ENCODE results near the gene THBD. TPM values are rescaled to one million over a fixed set of nuclear protein-coding genes. Genes with fewer than 3 reads are reported as not detected.

Gene THBD
- total RNA-seq, 1 experiment from 2014 or later = 3.1 TPM

DNA sequence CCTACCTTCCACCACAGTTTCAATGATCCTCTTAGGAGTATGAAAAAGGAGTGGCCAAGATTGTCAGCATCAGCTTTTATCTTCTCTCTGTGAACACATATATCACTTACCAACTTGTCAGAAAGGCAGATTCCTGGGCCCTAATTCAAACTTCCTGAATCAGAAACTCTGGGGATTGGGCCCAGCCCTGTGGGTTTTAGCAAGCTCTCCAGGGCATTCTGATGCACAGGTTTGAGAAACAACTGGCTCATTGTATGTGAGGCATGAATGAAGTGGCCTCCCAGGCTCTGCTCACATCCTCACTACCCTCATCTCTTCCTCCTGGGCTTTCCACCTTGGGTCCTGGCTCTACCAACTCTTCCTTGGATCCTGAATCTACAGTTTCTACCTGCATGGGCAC lies 13.2 kb upstream of the THBD start:
- ChIA-PET CTCF (interaction anchor here (0.6 kb wide), 1 partner anchor 227 kb away, joined by 4 read pairs; no protein-coding TSS in a partner anchor), POLR2A (ENCODE audit: unreplicated experiment) (no interaction called here)
- H3K4me1 ChIP-seq (ENCODE audit: insufficient read depth, low read length) = 0 out of 2 replicates have a peak, but pooled peaks cover 4% of the 10 kb centered on the region
- peaks cover 23% of the 10 kb centered on the region for H3K27me3 ChIP-seq (ENCODE audit: low read length)
- no TSS peak for BruUV-seq (replicated peaks)
- DNase-seq (no peak), ATAC-seq (no peak)
- no peak overlapping the region for H3K4me3 ChIP-seq (ENCODE audit: low read length)
- no peaks in the 10 kb centered on the region for H4K20me1 ChIP-seq (ENCODE audit: low read length)
- H3K79me2 ChIP-seq (ENCODE audit: low read length) = no peaks in the 10 kb centered on the region
- no peaks in the 10 kb centered on the region for H3K9me3 ChIP-seq (ENCODE audit: low read length)
- no peaks in the 10 kb centered on the region for H3K9me2 ChIP-seq (replicated peaks; ENCODE audit: low read length)
- H2AFZ ChIP-seq (ENCODE audit: low read length) = no peak overlapping the region
- intact Hi-C loops (cut with micrococcal nuclease) = no loop called here
- no peak overlapping the region for H3K27ac ChIP-seq (ENCODE audit: low read length)
- no peak for TF ChIP-seq EZH2 (IDR thresholded peaks at IDR 0.05; ENCODE audit: low read length, unreplicated experiment)
- TF ChIP-seq EZH2phosphoT487 (IDR thresholded peaks at IDR 0.05; ENCODE audit: borderline replicate concordance, low read length) = no peak
- TF ChIP-seq, protein P1, sequence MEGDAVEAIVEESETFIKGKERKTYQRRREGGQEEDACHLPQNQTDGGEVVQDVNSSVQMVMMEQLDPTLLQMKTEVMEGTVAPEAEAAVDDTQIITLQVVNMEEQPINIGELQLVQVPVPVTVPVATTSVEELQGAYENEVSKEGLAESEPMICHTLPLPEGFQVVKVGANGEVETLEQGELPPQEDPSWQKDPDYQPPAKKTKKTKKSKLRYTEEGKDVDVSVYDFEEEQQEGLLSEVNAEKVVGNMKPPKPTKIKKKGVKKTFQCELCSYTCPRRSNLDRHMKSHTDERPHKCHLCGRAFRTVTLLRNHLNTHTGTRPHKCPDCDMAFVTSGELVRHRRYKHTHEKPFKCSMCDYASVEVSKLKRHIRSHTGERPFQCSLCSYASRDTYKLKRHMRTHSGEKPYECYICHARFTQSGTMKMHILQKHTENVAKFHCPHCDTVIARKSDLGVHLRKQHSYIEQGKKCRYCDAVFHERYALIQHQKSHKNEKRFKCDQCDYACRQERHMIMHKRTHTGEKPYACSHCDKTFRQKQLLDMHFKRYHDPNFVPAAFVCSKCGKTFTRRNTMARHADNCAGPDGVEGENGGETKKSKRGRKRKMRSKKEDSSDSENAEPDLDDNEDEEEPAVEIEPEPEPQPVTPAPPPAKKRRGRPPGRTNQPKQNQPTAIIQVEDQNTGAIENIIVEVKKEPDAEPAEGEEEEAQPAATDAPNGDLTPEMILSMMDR (conservative IDR thresholded peaks at IDR 0.05; ENCODE audit: low read depth, low read length) = no peak
- no peaks in the 10 kb centered on the region for H3K36me3 ChIP-seq (ENCODE audit: low read depth, low read length)
- no peak overlapping the region for H3K4me2 ChIP-seq (ENCODE audit: low read length)
- no peak overlapping the region for H3K9ac ChIP-seq (ENCODE audit: low read length)
- H3F3A ChIP-seq (ENCODE audit: low read length, unreplicated experiment) = no peaks in the 10 kb centered on the region

DNA sequence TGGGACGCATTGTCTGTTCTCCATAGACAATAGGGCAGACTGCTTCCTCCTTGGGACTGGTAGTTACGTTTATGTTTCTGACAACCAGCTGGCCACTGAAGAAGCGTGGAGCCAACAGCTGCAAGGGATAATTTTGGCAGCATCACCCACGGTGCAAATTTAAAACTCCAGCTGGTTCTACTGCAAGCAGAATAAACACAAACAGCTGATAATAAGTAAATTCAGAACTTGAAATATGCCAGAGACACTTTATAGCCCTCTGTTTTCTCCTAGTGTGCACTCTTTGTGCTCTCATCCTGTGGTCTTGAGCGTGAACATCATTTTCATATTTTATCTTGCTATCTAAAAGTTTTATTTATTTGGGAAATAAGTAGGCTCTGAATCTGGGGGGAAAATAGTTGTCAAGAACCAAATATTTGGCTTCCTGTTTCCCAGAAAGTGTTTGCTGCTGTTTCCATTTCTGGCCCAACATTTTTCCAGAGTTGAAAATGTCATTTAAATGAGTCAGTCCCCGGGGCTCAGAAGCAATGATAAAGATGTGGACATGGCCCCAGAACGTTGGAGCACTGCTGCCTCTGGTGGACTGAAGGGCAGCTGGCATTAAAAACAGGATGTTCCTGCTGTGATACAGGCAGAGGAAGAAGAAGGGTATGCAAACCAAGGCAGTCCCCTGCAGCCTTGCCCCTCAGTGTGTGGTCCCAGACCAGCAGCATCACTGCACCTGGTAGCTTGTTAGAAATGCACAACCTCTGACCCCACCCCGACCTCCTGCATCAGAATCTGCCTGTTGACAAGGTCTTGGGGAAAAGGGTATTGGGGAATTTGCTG lies 12.5 kb upstream of the THBD start:
- no peak overlapping the region for H3K27ac ChIP-seq (ENCODE audit: low read length)
- ATAC-seq (no peak), DNase-seq (peak; percentile 73)
- H3K9me2 ChIP-seq (replicated peaks; ENCODE audit: low read length) = no peaks in the 10 kb centered on the region
- H3K79me2 ChIP-seq (ENCODE audit: low read length) = no peaks in the 10 kb centered on the region
- no peaks in the 10 kb centered on the region for H3K36me3 ChIP-seq (ENCODE audit: low read depth, low read length)
- no peaks in the 10 kb centered on the region for H4K20me1 ChIP-seq (ENCODE audit: low read length)
- no peak overlapping the region for H2AFZ ChIP-seq (ENCODE audit: low read length)
- H3K9ac ChIP-seq (ENCODE audit: low read length) = no peak overlapping the region
- no peaks in the 10 kb centered on the region for H3K9me3 ChIP-seq (ENCODE audit: low read length)
- ChIA-PET CTCF (no interaction called here), POLR2A (ENCODE audit: unreplicated experiment) (no interaction called here)
- intact Hi-C loops (cut with micrococcal nuclease) = no loop called here
- H3K4me1 ChIP-seq (ENCODE audit: insufficient read depth, low read length) = 0 out of 2 replicates have a peak, but pooled peaks cover 4% of the 10 kb centered on the region
- no peak overlapping the region for H3K4me3 ChIP-seq (ENCODE audit: low read length)
- H3K4me2 ChIP-seq (ENCODE audit: low read length) = no peak overlapping the region
- H3F3A ChIP-seq (ENCODE audit: low read length, unreplicated experiment) = no peaks in the 10 kb centered on the region
- TF ChIP-seq EZH2phosphoT487 (IDR thresholded peaks at IDR 0.05; ENCODE audit: borderline replicate concordance, low read length) = no peak
- TF ChIP-seq, protein P1 (conservative IDR thresholded peaks at IDR 0.05; ENCODE audit: low read depth, low read length) = peak; percentile 73
- no peak for TF ChIP-seq EZH2 (IDR thresholded peaks at IDR 0.05; ENCODE audit: low read length, unreplicated experiment)
- H3K27me3 ChIP-seq (ENCODE audit: low read length) = peaks cover 23% of the 10 kb centered on the region
- no TSS peak for BruUV-seq (replicated peaks)

DNA sequence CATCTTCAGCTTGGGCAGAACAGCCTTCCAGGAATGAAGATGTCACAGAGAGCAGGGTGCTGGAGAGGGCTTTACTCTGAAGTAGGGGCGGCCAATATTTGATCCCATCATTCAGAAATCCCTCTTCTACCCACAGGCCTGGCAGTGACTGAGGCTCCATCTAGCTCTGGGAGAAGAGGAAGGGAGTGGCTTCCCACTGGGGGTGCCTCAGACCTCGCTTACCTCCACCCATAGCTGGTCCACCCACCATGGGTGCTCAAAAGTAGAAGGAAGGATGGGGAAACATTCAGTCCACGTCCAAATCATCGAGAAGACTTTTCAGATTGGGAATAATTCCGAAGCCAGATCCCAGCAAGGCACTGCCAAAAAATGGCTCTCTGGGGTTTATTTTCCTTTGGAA lies 11.8 kb upstream of the THBD start:
- Histone ChIP-seq H3K36me3 (ENCODE audit: low read depth, low read length) (no peaks in the 10 kb centered on the region), H4K20me1 (ENCODE audit: low read length) (no peaks in the 10 kb centered on the region), H3K9me2 (replicated peaks; ENCODE audit: low read length) (no peaks in the 10 kb centered on the region), H3K79me2 (ENCODE audit: low read length) (no peaks in the 10 kb centered on the region), H3K4me3 (ENCODE audit: low read length) (no peak overlapping the region), H3K27me3 (ENCODE audit: low read length) (peaks cover 17% of the 10 kb centered on the region), H3K9ac (ENCODE audit: low read length) (no peak overlapping the region), H3K4me1 (ENCODE audit: insufficient read depth, low read length) (0 out of 2 replicates have a peak, but pooled peaks cover 4% of the 10 kb centered on the region), H3F3A (ENCODE audit: low read length, unreplicated experiment) (no peaks in the 10 kb centered on the region), H2AFZ (ENCODE audit: low read length) (no peak overlapping the region), H3K27ac (ENCODE audit: low read length) (no peak overlapping the region), H3K9me3 (ENCODE audit: low read length) (no peaks in the 10 kb centered on the region), H3K4me2 (ENCODE audit: low read length) (no peak overlapping the region)
- BruUV-seq (replicated peaks) = no TSS peak
- POLR2A ChIA-PET (ENCODE audit: unreplicated experiment) = no interaction called here
- CTCF ChIA-PET = no interaction called here
- ATAC-seq (no peak), DNase-seq (no peak)
- intact Hi-C loops (cut with micrococcal nuclease) = no loop called here
- no peak for TF ChIP-seq EZH2phosphoT487 (IDR thresholded peaks at IDR 0.05; ENCODE audit: borderline replicate concordance, low read length)
- TF ChIP-seq EZH2 (IDR thresholded peaks at IDR 0.05; ENCODE audit: low read length, unreplicated experiment) = no peak
- TF ChIP-seq, protein P1 (conservative IDR thresholded peaks at IDR 0.05; ENCODE audit: low read depth, low read length) = no peak
